Nephron (organoid): ENCODE results near the gene ACP5.

Experiments used
- H3K27ac Mint-ChIP-seq, 3 experiments: 2 replicates each; pipeline ENCODE4 v1.8.0; 2020; ENCODE audit warnings: mixed read lengths in 3 of 3, mild to moderate bottlenecking in 2 of 3, moderate library complexity in 1 of 3
- H3K27me3 Mint-ChIP-seq: 2 replicates; pipeline ENCODE4 v1.8.0; 2021; ENCODE audit warnings: low read depth, mild to moderate bottlenecking, moderate library complexity, mixed read lengths
- H3K36me3 Mint-ChIP-seq: 2 replicates; pipeline ENCODE4 v1.8.0; 2020; ENCODE audit warnings: low read depth, mixed read lengths
- H3K4me1 Mint-ChIP-seq: 2 replicates; pipeline ENCODE4 v1.8.0; 2020; ENCODE audit warnings: mixed read lengths
- H3K4me3 Mint-ChIP-seq, 3 experiments: 2 replicates each; pipeline ENCODE4 v1.8.0; 2020; ENCODE audit warnings: mild to moderate bottlenecking in 3 of 3, mixed read lengths in 3 of 3, moderate library complexity in 2 of 3
- H3K9me3 Mint-ChIP-seq: 2 replicates; pipeline ENCODE4 v1.8.0; 2020; ENCODE audit warnings: mixed read lengths
- TF ChIP-seq, protein P1 (sequence below), 3 experiments: fragments of 200-600 bp; sonication (generic); IDR thresholded peaks; one replicate each; pipeline ENCODE4 v1.5.0; 2021; ENCODE audit warnings: antibody characterized with exemption in 3 of 3; ENCODE audit not compliant: unreplicated experiment in 3 of 3

Gene ACP5

DNA sequence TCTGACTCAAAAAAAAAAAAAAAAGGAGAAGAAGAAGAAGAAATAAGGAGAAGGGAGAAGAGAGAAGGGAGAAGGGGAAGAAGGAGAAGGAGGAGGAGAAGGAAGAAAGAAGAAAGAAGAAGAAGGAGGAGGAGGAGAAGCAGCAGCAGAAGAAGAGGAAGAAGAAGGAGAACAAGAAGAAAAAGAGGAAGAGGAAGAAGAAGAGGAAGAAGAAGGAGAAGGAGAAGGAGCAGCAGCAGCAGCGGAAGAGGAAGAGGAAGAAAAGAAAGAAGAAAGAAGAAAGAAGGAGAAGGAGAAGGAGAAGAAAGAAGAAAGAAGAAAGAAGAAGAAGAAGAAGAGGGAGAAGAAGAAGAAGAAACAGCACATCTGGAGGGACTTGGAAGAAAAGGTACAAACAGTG, 42.9 kb downstream of the ACP5 start:
- Mint-ChIP-seq H3K9me3 (no peaks in the 10 kb centered on the region), H3K4me1 (peaks cover 18% of the 10 kb centered on the region), H3K27ac (peak overlapping the region in 1 of 3 experiments; percentile 60), H3K36me3 (no peaks in the 10 kb centered on the region), H3K4me3 (peak overlapping the region in 2 of 3 experiments; percentile 34 to 46), H3K27me3 (peaks cover 26% of the 10 kb centered on the region)
- TF ChIP-seq, protein P1, sequence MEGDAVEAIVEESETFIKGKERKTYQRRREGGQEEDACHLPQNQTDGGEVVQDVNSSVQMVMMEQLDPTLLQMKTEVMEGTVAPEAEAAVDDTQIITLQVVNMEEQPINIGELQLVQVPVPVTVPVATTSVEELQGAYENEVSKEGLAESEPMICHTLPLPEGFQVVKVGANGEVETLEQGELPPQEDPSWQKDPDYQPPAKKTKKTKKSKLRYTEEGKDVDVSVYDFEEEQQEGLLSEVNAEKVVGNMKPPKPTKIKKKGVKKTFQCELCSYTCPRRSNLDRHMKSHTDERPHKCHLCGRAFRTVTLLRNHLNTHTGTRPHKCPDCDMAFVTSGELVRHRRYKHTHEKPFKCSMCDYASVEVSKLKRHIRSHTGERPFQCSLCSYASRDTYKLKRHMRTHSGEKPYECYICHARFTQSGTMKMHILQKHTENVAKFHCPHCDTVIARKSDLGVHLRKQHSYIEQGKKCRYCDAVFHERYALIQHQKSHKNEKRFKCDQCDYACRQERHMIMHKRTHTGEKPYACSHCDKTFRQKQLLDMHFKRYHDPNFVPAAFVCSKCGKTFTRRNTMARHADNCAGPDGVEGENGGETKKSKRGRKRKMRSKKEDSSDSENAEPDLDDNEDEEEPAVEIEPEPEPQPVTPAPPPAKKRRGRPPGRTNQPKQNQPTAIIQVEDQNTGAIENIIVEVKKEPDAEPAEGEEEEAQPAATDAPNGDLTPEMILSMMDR (IDR thresholded peaks at IDR 0.05; ENCODE audit: unreplicated experiment in 3 of 3), result no peak

DNA sequence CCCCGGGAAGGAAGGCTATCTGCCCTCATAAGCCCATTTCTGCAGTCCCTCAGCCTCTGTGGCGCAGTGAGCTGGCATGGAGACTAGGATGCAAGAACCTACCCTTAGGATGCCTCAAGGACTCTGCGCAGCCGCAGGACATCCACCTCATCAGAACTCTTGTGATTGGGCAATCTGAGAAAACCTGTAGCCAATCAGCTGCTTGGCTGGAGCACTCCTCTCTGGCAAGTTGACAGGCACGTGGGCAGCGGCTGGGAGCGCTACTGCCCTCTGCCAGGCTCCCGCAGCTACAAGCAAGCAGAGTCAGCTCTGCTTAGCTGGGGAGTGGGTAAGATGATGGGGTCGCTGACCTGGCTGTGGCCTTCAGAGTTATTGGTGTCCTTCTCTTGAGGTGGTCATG, 47.0 kb downstream of the ACP5 start:
- TF ChIP-seq, protein P1 (IDR thresholded peaks at IDR 0.05; ENCODE audit: unreplicated experiment in 3 of 3), result peak in 1 of 3 experiments; percentile 10
- Mint-ChIP-seq H3K4me3 (peak overlapping the region; percentile 19 to 61 (median 61)), H3K9me3 (no peaks in the 10 kb centered on the region)

DNA sequence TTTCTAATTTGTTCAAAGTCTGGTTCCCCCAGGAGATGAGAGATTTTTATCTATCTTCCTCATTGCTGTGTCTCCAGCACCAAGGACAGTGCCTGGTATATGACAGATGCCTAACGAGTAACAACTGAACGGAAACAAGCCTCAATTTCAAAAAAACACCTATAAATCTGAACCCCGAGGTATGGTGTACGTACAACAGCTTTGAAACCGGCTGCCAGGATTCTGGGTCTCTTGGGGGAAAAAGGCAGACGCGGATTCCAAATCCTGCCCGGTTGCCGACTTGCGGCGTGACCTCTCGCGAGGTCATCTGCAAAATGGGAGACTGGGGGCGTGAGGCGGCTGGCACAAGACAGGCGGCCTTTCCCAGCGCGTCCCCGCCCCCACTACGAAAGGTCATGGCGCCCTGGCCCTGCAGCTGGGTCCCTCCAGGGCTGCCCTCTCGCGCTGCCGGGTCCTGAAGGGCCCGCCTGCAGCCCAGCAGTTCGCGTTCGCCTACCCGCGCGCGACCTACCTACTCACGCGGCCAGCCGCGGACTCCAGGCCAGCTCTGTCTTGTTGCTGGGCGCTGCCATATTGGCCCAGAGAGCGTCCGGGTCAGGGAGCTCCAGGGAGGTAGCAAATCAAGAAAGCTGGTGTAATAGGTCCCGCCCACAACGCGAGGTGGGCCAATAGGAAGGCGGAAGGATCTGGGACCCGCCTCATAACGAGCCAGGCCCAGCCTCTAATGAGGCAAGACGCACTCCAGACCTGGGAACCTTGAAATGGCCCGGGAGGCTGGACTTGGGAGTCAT, 48.7 kb downstream of the ACP5 start, which contains the start of gene ECSIT:
Gene ECSIT (minus strand): TSS at position 584 of the 791 bp plus-strand sequence. CDS start 9,964 bp downstream, outside the sequence.
- H3K4me1 Mint-ChIP-seq, result peaks cover 15% of the 10 kb centered on the region
- H3K27me3 Mint-ChIP-seq, result peaks cover 8% of the 10 kb centered on the region
- H3K36me3 Mint-ChIP-seq, result no peaks in the 10 kb centered on the region
- no peaks in the 10 kb centered on the region for H3K9me3 Mint-ChIP-seq
- TF ChIP-seq, protein P1 (IDR thresholded peaks at IDR 0.05; ENCODE audit: unreplicated experiment in 3 of 3), result no peak
- peak within 1 kb of the TSS; percentile 78 to 95 (median 89) for H3K27ac Mint-ChIP-seq
- H3K4me3 Mint-ChIP-seq, result peak within 1 kb of the TSS; percentile 97 to 99 (median 97)

More for the DNA sequence above, 47.0 kb downstream of the ACP5 start:
- H3K36me3 Mint-ChIP-seq, result no peaks in the 10 kb centered on the region
- H3K27me3 Mint-ChIP-seq, result peaks cover 15% of the 10 kb centered on the region
- H3K27ac Mint-ChIP-seq, result peak overlapping the region in 1 of 3 experiments; percentile 31
- peaks cover 16% of the 10 kb centered on the region for H3K4me1 Mint-ChIP-seq
